T-helper 9 cell (primary cell): ENCODE data around the gene SPDYE1.

Source experiments
- DNase-seq: peaks from one replicate; pipeline ENCODE4 v3.0.0-alpha.2; 2020

SPDYE1 gene

DNA sequence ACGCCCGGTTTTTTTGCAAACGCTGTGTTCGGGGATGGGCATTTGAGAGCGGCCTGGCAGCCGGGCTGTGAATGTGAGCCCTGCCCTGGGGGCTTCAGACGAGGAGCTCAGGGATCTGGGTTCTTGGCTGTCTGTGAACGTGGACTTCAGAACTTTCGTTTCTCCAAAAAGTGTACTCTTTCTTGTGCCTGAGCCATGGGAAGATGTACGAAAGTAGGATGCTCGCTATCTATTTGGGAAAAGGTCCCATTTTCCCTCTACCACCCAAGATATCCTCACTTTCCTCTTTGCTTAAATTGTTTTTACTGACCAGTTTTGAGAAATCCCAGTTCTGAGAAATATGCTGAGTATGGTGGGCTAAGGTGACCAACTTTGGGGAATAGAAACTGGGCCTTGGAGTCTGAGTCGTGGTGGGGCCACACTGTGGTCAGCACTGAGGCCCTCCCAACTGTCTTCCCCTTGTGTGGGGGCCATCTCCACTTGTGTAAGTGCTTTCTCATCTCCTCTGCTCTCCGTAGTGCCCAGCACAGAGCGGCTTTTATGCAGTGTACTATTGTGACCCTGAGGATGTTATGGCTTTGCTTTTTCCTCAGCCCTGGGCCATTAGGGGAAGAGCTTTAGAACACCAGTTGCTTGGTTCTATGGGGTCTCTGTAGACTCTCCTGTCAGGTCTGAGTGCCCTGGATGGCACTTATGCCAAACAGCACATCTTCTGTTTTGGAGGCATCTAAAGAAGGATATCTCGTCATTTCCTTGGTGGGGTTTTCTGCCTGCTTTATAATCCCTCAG, 47.7 kb downstream of the SPDYE1 start:
- DNase-seq = no peak

GRCh38 chr7:44046321-44047061, 48.8 kb downstream of the SPDYE1 start:
- DNase-seq = peak; percentile 17

DNA sequence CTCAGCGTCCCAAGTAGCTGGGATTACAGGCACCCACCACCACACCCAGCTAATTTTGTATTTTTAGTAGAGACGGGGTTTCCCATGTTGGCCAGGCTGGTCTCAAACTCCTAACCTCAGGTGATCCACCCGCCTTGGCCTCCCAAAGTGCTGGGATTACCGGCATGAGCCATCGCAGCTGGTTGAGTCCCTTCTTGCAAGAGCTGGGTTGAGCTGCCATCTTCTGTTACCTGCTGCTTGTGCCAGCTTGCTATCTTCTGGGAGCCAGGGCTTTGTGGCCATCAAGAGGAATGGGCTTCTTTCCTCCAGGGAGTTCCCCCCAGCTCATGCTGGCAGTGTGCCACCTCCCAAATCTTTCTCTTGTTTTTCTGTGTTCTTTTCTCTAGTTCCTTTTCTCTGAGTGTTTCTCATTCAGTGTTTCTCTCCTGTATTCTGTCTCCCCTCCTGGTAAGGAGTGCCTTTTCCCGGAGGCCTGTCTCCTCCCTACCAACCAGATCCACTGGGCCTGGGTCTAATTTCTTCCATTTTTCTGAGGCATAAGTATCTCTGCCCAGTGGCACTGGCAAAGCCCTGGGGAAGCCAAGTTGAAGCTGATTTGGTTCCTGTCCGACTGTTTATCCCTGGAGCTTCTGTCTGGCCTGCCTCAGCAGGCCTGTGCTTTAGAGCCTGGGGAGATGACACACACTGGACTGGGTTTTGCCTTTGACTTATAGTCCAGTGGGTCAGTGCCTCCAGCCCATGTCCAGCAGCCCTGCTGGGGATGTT, 50.5 kb downstream of the SPDYE1 start:
- DNase-seq = no peak

DNA sequence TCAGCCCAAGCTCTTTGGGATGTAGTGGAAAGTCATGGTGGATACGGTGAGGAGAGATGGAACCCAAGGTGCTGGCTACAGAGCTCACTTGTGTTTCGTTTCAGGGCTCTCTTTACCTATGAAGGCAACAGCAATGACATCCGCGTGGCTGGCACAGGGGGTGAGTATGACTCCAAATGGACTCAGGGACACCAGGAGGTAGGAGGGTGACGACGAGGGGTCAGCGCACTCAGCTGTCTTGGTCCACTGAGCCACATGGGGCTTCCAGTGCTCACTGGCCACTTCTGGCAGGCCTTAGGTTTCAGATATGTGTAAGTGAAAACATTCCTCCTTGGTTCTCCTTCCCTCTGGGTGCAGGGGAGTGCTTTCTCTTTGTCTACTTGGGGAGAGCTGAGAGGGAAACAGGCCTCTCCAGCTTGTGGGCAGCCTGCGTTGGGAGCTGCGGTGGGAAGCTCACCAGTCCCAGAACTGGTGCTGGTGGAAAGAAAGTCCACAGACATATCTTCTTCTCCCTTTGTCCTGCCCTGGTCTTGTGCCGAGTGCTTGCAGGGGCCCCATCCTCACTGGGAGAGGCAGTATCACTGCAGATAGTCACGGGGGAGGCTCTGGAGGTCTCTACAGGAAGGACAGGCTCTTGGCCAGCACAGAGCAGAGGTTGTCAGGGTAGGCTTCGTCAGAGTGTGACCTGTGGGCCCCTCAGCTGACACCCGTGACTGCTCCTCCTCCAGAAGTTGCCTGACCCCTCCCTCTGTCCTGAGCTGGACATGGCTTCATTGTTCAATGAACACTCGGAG, 52.6 kb downstream of the SPDYE1 start:
- no peak for DNase-seq

DNA sequence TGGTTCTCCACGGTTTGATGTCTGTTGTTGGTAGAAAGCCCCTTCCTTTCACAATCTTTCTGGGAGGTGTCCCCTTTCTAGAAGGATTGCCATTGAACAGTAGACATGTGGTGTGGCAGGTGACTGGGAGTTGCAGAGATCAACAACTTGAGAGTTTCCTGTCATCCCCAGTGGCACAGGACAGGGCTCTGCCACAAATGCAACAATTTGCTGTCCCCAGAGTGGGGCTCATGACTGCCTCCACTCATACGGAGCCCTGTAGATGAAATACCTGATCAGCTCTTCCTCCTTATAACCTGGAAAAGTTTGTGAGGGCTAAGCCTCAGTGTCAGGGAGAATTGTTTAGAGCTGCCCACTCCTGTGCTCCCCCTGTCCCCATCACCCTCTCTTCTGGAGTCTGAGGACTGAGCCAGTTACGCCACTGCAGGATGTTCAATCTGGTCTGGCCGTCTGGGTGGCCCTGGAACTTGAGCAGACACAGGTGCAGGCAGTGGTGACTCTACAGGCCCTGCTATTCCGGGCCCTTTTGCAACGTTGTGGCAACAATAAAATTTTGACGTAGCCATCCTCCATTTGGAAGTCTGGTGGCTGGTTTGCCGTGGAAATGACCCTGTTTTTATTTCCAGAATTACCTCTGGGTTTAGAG, 53.3 kb downstream of the SPDYE1 start:
- no peak for DNase-seq

GRCh38 chr7:44051611-44052220, 54.0 kb downstream of the SPDYE1 start:
- DNase-seq = no peak

GRCh38 chr7:44052771-44053365, 55.2 kb downstream of the SPDYE1 start:
- DNase-seq = no peak

GRCh38 chr7:44056681-44057080, 59.0 kb downstream of the SPDYE1 start:
- DNase-seq = no peak

GRCh38 chr7:44057181-44057848, 59.6 kb downstream of the SPDYE1 start:
- no peak for DNase-seq

GRCh38 chr7:44057849-44058758, 60.4 kb downstream of the SPDYE1 start:
- DNase-seq = no peak

- no peak for DNase-seq
Measured at GRCh38 chr7:44058759-44059218, 61.1 kb downstream of the SPDYE1 start.

DNA sequence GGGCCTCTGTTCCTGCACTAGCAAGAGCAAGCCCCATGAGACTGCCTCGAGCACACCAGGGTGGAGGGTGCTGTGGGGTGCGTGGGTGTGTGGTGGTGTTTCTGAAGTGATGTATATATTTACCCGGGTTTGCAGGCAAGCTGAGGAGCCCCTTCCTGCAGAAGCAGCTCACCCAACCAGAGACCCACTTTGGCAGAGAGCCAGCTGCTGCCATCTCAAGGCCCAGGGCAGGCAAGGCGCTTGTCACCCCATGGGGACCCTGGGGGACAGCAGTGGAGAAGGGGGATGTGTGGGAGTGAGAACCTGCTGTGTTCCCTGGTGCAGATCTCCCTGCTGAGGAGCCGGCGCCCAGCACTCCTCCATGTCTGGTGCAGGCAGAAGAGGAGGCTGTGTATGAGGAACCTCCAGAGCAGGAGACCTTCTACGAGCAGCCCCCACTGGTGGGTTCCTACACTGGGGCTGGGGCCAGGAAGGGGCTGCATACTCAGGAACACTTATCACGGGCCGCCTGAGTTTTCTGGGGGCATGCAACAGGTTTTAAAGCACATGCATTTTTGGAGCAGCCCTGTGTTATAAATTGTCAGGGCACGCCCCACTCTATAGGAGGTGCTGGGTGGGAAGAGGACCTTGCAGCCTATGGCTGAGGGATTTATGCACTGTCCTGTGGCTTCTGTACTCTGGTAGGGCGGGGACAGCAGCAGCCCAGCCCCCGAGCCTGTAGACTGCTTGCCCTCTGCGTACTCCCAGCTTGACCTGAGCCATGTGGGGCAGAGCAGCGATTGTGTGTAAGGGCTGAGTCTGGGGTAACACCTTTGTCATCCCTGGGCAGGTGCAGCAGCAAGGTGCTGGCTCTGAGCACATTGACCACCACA, 61.8 kb downstream of the SPDYE1 start:
- DNase-seq = no peak
